Embryonic facial prominence (tissue), 1 donor: ENCODE measurements around the gene UXT.

Source experiments
- DNase-seq: peaks from one replicate; pipeline ENCODE4 v3.0.0-alpha.2; 2016; ENCODE audit errors: extremely low spot score

The UXT gene

GRCh38 chrX:47649781-47650163, 9.2 kb downstream of the UXT start:
- no peak for DNase-seq

GRCh38 chrX:47649271-47649670, 9.7 kb downstream of the UXT start:
- DNase-seq: no peak

- DNase-seq: no peak
Observed at GRCh38 chrX:47648376-47648775, 10.6 kb downstream of the UXT start.

GRCh38 chrX:47646636-47647035, 12.3 kb downstream of the UXT start:
- no peak for DNase-seq

GRCh38 chrX:47645530-47645929, 13.4 kb downstream of the UXT start:
- no peak for DNase-seq

GRCh38 chrX:47644557-47645091, 14.4 kb downstream of the UXT start:
- no peak for DNase-seq

- no peak for DNase-seq
Observed at GRCh38 chrX:47643926-47644325, 15.1 kb downstream of the UXT start.

- no peak for DNase-seq
Observed at GRCh38 chrX:47638816-47639215, 20.2 kb downstream of the UXT start.

GRCh38 chrX:47637546-47638195, 21.3 kb downstream of the UXT start:
- no peak for DNase-seq

GRCh38 chrX:47634871-47635575, 24.0 kb downstream of the UXT start:
- DNase-seq: no peak

GRCh38 chrX:47633689-47634590, 25.0 kb downstream of the UXT start:
- no peak for DNase-seq

- no peak for DNase-seq
Observed at GRCh38 chrX:47632666-47633065, 26.3 kb downstream of the UXT start.

- no peak for DNase-seq
Observed at GRCh38 chrX:47631676-47632075, 27.3 kb downstream of the UXT start.

GRCh38 chrX:47629419-47630200, 29.4 kb downstream of the UXT start, which contains the start of gene CFP:
TSS of gene CFP (minus strand) at chrX:47629930. CDS start at chrX:47629844, 86 bp downstream.
- no peak for DNase-seq

- DNase-seq: no peak
Observed at GRCh38 chrX:47628982-47629381, 30.0 kb downstream of the UXT start.

GRCh38 chrX:47625365-47625764, 33.6 kb downstream of the UXT start:
- DNase-seq: no peak

- peak; percentile 59 for DNase-seq
Observed at GRCh38 chrX:47623540-47624027, 35.4 kb downstream of the UXT start.

GRCh38 chrX:47621851-47622250, 37.1 kb downstream of the UXT start:
- DNase-seq: no peak

GRCh38 chrX:47620303-47620685, 38.7 kb downstream of the UXT start:
- DNase-seq: no peak

- peak; percentile 58 for DNase-seq
Observed at GRCh38 chrX:47619486-47620302, 39.3 kb downstream of the UXT start, which contains the start of gene SYN1. TSS of gene SYN1 (minus strand) at chrX:47619857. CDS start at chrX:47619728, 129 bp downstream.
